ENCODE data around the gene AARS2.

AARS2 gene

DNA sequence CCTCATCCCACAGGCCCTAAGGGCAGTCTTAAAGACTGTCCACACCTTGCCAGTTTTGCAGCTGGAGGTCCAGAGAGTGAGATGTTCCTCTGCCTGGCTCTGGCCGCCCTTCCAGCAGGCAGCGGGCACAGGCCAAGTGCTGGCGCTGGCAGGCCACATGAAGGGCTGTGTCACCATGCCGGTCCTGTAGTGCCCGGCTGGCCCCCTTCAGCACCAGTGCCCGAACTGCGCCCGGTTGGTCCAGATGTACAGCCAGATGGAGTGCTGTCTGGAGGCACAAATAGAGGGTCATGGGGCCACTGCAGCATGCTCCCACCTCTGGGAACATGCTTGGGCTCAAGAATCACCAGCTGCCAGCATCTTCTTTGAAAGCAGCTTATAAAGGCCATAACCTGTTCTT is 51.6 kb downstream of the AARS2 start:
- TF ChIP-seq, protein P1, sequence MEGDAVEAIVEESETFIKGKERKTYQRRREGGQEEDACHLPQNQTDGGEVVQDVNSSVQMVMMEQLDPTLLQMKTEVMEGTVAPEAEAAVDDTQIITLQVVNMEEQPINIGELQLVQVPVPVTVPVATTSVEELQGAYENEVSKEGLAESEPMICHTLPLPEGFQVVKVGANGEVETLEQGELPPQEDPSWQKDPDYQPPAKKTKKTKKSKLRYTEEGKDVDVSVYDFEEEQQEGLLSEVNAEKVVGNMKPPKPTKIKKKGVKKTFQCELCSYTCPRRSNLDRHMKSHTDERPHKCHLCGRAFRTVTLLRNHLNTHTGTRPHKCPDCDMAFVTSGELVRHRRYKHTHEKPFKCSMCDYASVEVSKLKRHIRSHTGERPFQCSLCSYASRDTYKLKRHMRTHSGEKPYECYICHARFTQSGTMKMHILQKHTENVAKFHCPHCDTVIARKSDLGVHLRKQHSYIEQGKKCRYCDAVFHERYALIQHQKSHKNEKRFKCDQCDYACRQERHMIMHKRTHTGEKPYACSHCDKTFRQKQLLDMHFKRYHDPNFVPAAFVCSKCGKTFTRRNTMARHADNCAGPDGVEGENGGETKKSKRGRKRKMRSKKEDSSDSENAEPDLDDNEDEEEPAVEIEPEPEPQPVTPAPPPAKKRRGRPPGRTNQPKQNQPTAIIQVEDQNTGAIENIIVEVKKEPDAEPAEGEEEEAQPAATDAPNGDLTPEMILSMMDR (IDR thresholded peaks at IDR 0.05; ENCODE audit: extremely low read depth, insufficient read depth, missing control alignments), result no peak

DNA sequence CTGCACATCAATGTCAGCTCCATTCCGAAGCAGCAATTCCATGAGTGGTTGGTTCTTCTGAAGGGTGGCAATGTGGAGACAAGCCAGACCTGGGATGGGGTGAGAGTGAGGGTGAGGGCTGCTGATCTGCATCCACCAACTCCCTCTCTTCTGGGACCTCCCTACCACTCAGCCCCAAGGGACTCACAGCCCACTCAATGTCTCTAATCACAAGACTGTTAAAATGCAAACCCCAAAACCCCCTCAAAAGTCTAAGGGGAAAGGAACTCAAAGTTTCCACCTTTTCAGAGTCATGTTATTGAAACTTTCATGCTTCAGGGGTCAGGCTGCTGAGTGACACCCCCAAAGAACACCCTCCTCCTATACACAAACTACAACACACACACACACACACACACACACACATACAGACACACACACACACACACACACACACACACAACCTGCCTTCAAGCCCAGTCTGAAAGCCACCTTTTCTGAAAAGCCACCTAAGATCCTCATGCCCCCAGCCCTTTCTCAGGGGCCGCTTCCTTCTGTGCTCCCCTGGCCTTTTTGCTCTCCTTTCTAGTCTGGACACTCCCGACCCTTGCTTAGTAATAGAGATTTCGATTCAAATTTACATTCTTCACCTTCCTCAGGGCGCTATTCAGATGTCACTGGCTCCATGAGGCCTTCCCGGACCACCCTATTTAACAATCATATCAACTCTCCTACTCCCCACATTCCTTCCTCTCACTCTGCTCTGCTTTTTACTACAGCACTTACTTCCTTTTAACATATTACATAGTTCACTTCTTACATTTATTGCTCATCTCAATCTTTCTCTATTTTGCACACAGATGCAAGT is 52.5 kb downstream of the AARS2 start:
- peak; percentile 73 for DNase-seq (ENCODE audit: low spot score)
- TF ChIP-seq, protein P1 (IDR thresholded peaks at IDR 0.05; ENCODE audit: extremely low read depth, insufficient read depth, missing control alignments), result no peak
- in situ Hi-C loops (cut with MboI; ENCODE audit: low pct_unique_long_range_greater_than_20kb, low sequenced_read_pairs, unreplicated experiment), result no loop called here

More for the DNA sequence above, 51.6 kb downstream of the AARS2 start:
- no peak for DNase-seq (ENCODE audit: low spot score)
- in situ Hi-C loops (cut with MboI; ENCODE audit: low pct_unique_long_range_greater_than_20kb, low sequenced_read_pairs, unreplicated experiment), result no loop called here

DNA sequence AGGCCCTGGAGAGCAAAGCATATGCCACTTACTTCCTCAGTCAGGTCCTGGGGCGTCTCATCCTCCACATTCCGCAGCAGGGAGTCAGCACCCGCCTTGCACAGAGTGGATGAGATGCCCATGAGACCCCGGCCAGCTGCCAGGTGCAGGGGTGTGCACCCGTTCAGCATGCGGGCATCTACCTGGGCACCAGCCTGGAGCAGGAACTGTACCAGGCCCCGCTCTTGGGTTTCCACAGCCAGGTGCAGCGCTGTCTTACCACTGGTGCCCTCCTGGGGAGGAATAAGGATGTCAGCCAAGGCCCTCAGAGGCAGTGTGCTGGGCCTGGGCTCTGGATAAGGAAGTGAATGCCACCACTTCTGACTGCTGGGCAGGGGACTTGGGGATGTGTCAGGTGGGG is 53.1 kb downstream of the AARS2 start:
- TF ChIP-seq, protein P1 (IDR thresholded peaks at IDR 0.05; ENCODE audit: extremely low read depth, insufficient read depth, missing control alignments), result no peak
- no peak for DNase-seq (ENCODE audit: low spot score)
- in situ Hi-C loops (cut with MboI; ENCODE audit: low pct_unique_long_range_greater_than_20kb, low sequenced_read_pairs, unreplicated experiment), result no loop called here

DNA sequence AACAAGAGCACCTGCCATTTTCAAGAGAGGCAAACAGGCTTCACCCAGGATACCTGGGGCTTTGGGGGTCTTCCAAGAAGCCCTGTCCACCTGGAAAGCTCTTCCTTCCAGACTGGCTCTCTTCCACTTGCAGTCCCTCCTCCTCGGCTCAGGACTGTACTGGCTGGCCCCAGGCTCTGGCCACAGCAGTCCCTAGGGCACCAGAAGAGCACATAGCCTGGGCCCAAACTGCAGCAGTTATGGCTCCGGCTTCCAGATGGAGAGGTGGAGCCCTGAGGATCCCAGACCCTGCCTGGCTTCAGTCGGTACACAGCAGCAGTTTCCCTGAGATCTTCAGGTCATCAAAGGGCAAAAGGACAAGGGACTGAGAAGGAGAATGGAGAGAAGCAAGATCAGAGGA is 54.2 kb downstream of the AARS2 start:
- no peak for DNase-seq (ENCODE audit: low spot score)
- TF ChIP-seq, protein P1 (IDR thresholded peaks at IDR 0.05; ENCODE audit: extremely low read depth, insufficient read depth, missing control alignments), result no peak
- in situ Hi-C loops (cut with MboI; ENCODE audit: low pct_unique_long_range_greater_than_20kb, low sequenced_read_pairs, unreplicated experiment), result no loop called here

DNA sequence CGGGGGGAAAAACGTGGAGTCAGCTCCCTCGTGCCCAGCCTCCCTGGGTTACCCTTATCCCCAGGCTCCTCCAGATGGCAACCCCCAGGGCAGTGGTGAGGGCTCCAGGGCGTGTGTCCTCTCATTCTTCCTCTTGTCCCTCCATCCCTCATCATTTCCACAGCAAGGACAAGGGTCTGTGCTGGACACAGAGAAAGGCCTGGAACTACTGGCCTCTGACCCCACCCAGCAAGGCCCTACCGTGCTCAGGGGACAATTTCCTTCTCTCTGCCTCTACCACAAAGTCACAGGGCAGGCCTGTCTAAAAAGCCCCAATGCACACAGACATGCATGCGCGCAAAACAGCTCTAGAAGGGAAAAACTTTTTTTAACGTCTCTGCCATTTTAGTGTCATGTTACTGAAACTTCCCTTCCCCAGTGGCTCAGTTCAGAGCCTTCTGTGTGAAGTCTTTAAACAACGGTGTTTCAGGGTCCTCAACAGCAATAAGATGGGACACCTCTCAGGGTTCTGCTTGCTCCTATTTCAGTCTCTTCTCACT is 54.8 kb downstream of the AARS2 start:
- DNase-seq (ENCODE audit: low spot score), result peak; percentile 51

DNA sequence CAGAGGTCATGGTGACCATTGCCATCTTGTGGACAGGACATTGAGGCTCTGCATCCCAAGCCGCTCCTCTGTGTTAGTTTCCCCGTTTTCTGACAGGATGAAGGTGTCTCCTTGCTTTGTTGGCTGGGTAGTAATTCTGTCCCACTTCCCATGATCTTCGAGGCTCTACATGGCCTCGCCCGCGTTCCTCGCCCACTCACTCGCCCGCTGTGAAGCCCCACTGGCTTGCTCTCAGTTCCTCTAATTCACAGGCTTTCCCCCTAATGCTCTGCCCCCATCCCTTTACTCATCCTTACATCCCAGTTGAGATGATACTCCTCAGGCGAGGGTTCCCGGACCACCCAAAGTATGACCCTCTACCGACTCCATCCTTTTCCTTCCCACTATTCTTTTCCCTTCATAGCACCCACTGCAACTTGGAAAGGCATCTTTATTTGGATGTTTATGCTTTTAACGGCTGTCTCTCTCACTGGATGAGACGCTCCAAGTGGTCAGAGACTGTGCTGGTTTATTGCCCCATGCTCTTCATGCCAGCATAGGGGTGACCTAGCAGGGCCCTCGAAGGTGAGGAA is 55.3 kb downstream of the AARS2 start:
- DNase-seq (ENCODE audit: low spot score), result peak; percentile 68
- in situ Hi-C loops (cut with MboI; ENCODE audit: low pct_unique_long_range_greater_than_20kb, low sequenced_read_pairs, unreplicated experiment), result no loop called here
- TF ChIP-seq, protein P1 (IDR thresholded peaks at IDR 0.05; ENCODE audit: extremely low read depth, insufficient read depth, missing control alignments), result no peak

More for the DNA sequence above, 54.8 kb downstream of the AARS2 start:
- TF ChIP-seq, protein P1 (IDR thresholded peaks at IDR 0.05; ENCODE audit: extremely low read depth, insufficient read depth, missing control alignments), result no peak
- in situ Hi-C loops (cut with MboI; ENCODE audit: low pct_unique_long_range_greater_than_20kb, low sequenced_read_pairs, unreplicated experiment), result no loop called here

All from GM13977 (cell line).